Measurements from ENCODE around the gene ZNF608.

DNA sequence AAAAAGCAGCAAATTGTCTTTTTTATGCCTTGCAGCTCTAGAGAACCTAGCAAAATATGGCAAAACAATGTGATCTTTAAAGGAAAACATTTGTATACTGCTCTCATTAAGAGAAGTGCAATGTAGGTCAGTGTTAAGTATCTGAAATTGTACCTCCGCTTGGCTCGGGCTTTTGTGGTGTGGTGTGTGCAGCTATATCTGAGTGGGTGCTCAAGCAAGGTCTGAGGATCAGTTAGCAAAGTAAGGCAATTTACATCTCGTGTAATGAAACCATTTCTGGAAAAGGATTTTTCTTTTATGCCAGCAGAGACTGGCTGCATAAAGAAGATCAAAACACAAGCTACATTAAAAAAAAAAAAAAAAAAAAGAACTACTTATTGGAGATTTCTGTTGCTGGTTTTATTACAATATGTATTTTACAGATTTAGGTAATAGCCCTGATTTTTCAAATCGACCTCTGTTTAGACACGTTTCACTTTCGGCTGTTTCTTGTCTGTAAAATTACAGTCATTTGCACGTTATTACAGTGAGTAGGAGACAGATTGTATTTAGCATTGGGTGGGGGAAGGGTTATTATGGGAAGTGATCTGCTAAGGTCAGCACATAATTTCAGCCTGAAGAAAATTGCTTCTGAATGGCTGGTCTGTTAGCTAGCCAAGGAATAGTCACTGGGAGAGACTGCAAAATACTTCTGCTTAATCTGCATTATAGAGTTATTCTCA, 7.9 kb upstream of the ZNF608 start:
- TF ChIP-seq POLR2A (IDR thresholded peaks at IDR 0.05; ENCODE audit: low read length) (no peak), GATA1 (IDR thresholded peaks at IDR 0.05; ENCODE audit: low read depth, low read length) (no peak)

Data from erythroblast (primary cell).